Measurements from ENCODE around the gene FBXL19.

Gene FBXL19

GRCh38 chr16:30987581-30988190 lies 64.3 kb downstream of the FBXL19 start:
- DNase-seq = no peak

- DNase-seq = no peak
Measured at GRCh38 chr16:30989469-30990047, 66.2 kb downstream of the FBXL19 start.

- DNase-seq = no peak
Measured at GRCh38 chr16:30990105-30990504, 66.7 kb downstream of the FBXL19 start.

- no peak for DNase-seq
Measured at GRCh38 chr16:30991052-30991451, 67.7 kb downstream of the FBXL19 start.

GRCh38 chr16:30992276-30992780 lies 69.0 kb downstream of the FBXL19 start:
- no peak for DNase-seq

GRCh38 chr16:30992931-30993816 lies 69.8 kb downstream of the FBXL19 start:
- no peak for DNase-seq

- DNase-seq = no peak
Measured at GRCh38 chr16:30995927-30996323, 72.6 kb downstream of the FBXL19 start.

- no peak for DNase-seq
Measured at GRCh38 chr16:30996324-30996984, 73.1 kb downstream of the FBXL19 start.

- DNase-seq = peak; percentile 91
Measured at GRCh38 chr16:30996985-30997724, 73.8 kb downstream of the FBXL19 start.

- DNase-seq = no peak
Measured at GRCh38 chr16:30997725-30998711, 74.6 kb downstream of the FBXL19 start.
